Pons (tissue), 1 donor: Measurements from ENCODE around the gene AHNAK.
A peak's percentile ranks its signal among the peaks of the same experiment; 100 is the strongest.
"Not testable (repeated sequence)": the region's sequence is repeated elsewhere in the genome, so short reads cannot be mapped to it uniquely, and the experiment has no call there.

ENCODE experiments used
- DNase-seq: peaks from one replicate; pipeline ENCODE4 v3.0.0-alpha.2; 2016; ENCODE audit warnings: low spot score

Gene AHNAK

GRCh38 chr11:62535802-62536201, 10.8 kb downstream of the AHNAK start:
- DNase-seq: no peak

DNA sequence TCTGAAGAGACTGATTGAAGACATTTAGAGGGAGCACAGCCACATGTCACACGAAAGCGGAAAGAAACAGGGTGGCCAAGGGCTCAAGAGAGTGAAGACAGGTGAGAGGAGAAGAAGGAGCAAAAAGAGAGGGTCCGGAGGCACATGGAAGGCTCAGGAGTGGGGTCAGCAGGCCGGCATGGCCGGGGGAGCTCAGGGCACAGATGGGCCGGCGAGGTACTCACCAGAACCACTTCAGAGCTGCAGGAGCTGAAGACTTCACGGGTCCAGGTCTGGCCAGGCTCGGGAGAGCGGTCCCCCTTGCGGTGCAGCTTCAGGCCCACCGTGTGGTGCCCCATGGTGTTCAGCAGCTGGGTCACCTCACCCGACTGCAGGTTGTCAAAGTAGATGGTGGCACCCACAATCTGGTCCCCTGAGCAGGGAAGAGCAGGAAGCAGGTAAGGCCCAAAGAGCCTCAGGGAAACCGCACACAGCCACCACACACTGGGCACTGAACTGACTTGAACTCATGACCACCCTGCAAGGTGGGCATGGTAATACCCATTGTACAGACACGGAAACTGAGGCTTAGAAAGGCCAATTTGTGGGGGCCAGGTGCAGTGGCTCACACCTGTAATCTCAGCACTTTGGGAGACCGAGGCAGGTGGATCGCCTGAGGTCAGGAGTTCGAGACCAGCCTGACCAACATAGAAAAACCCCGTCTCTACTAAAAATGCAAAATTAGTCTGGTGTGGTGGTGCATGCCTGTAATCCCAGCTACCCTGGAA, 11.6 kb downstream of the AHNAK start:
- no peak for DNase-seq

DNA sequence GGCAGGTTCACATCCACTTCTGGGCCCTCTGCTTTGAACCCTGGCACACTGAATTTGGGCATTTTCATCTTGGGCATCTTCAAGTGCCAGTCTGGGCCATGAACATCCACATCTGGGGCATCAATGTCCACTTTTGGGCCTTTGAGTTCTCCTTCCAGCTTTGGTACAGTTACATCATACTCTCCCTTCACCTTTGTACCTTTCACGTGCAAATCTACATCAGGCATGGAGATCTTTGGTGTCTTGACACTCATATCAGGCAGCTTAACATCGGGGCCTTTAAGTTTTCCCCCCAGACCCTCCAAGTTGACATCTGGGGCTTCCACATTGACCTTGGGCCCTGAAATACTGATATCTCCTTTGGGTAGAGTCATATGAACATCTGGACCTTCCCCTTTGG, 14.5 kb downstream of the AHNAK start:
- no peak for DNase-seq

GRCh38 chr11:62516736-62517371, 29.8 kb downstream of the AHNAK start:
- DNase-seq: no peak

DNA sequence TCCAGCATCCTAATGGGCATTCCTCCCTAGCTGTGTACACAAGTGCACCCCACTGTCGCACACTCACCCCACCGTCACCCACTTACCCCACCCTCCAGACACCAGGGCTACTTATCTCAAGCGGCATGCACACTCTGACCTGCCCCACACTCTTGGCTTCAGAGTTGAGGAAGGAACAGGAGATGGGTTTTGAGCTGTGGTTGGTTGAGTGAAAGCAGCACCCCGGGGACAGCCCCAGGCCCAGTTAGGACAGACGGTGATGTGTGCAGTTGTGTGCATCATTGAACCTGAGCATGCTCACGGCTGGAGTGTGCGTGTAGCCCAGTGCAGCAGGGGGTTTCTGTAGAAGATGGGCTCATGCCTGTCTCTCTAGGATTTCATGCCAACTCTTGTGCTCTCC, 32.5 kb downstream of the AHNAK start:
- no peak for DNase-seq

DNA sequence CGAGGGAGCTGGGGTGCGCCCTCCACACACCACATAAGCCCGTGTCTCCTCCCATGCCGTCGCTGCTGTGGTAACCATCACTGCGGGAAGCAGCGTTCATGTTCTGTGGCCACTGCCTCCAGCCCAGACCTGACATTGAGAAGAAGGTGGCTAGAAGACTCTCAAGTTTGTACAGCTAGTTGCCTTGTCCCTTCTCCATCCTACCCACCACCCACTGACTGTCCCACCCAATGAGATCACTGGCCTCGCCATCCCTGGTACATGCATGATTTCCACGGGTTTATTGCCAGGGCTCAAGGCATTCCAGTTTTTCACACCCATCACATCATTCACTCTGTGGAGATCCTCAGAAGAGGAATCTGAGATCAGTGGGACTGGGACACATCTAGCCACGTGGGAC, 33.0 kb downstream of the AHNAK start:
- no peak for DNase-seq

- DNase-seq: no peak
These were observed 33.6 kb downstream of the AHNAK start for GRCh38 chr11:62512961-62513360.

DNA sequence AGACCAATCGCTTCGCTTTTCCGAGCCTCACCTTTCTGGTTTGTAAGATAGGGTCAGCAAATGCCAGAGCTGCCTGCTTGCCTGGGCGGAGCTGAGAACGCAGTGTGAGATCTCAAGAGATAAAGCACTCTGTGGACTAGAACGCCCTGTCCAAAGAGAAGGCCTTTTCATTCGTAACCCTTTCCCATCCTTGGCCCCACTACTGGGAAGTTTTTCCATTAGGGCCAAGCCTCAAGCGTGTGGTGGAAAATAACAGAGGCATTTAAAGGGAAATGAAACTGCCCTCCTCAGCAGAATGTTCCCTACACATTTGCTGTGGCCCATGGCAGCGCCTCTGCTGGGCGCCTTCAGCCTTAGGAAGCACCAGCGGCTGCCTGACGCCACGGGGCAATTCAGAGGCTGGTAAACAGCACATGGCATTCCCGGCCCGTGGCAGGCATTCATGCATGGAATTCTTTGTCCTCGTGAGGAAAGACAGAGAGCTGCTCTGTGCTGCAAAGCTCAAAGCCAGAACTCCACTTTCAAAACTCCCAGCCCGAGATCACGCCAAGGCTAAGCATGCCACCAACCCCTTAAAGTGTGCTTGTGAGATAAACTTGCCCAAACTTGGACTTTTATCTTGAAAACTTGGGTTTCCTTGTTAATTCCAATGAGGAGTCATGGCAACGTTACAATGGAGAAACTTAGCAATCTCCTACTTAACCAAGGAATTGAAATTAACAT, 38.1 kb downstream of the AHNAK start:
- peak; percentile 92 for DNase-seq

- DNase-seq: no peak
These were observed 39.5 kb downstream of the AHNAK start for GRCh38 chr11:62507125-62507422.

DNA sequence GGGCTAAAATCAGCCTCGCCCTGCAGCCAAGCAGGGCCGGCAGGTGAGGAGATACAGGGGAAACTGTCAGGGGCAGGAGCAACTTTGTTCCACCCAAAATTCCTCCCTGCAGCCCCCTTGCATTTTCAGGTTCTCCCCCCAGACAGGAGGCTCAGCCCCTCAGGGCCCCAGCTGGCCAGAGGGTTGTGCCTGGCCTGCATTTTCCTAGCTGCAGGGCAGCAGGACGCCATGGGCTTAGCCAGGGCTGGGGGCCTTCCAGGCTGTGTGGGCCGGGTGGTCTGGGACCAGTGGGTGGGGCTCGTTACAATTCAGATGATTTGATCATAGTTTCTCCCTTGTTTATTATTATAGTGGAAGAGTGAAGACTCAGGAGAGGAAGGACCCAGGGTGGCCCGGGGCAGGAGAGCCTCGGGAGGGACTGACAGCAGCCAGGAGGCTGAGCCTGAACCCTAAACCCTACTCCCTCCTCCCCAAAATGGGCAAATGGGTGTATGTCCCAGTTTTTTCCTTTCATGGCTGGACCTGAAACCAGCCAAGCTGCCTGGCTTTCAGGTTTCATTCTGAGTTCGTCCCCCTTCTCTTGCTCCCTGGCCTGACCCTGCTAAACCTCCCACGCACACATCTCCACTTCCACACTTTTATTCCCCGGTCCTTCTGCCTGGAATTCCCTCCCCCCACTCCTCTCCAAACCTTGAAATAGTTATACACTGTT, 40.0 kb downstream of the AHNAK start:
- DNase-seq: no peak

GRCh38 chr11:62505440-62506091, 41.0 kb downstream of the AHNAK start:
- DNase-seq: no peak

DNA sequence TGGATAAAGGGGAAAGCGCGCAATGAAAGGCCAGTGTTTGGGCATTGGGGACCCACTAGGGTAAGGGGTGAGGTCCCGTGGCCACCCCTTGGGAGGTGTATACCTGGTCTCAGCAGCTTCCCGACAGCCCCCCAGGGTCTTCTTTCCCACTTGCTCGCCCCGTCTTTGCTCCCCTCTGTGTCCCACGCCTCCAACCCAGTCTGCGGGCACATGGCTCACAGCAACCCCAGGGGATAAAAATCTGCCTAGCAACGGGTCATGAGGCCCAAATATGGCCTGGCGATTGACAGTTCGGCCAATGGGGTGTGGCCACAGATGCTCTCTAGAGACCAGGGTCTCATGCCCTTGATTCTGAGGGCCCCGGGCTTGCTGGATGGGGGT, 41.6 kb downstream of the AHNAK start:
- DNase-seq: no peak

DNA sequence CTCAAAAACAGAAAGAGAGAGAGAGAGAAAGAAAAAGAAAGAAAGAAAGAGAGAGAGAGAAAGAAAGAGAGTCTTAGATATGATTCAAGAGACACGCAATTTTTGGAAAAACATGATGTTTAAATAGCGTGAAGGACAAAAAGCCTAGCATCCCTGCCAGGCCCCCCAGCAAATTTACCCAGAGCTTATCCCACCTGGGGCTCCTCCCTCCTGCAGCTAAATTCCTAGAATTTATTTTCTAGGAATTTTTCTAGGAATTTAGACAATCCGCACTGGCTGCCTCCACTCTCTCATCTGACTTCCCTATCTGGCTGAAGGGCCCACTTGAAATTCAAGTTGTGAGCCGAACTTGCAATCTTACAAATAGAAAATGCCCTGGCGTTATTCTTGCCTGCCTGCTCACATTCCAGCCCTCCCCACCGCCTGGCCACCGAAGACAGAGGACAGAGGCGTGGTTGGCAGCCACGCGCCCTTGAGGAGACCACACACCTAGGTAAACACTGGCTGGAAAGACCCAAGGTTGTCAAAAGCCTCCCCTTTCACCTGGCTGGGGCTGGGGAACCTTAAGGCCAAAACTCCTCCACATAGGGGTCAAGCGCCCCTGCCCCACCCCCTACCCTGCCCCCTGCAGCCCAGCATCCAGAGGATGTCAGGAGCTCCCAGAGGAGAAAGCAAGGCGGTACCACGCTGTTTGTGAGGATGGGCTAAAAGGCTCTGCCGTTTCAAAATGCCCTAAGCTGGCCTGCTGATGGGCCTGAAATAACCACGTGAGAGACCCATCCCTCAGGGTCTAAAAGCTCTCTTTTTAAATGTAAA, 42.2 kb downstream of the AHNAK start:
- DNase-seq: no peak

GRCh38 chr11:62502030-62502730, 44.4 kb downstream of the AHNAK start:
- DNase-seq: no peak

DNA sequence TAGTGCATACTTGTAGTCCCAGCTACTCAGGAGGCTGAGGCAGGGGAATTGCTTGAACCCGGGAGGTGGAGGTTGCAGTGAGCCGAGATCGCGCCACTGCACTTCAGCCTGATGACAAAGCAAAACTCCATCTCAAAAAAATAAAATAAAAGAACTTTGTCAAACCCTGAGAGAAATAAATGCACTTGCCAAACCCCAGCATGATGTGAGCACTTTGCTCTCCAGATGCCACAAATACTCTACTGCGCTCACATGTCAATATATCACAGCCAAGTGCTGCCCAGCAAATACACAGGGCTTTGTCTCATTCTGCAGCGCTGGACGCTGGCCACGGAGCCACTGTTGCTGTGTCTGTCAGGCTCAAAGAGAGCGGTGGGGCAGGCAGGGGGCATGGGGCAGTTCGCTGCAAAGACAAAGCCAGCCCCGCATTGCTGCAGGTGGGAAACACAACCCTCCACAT, 45.1 kb downstream of the AHNAK start:
- peak; percentile 98 for DNase-seq

GRCh38 chr11:62500650-62501030, 46.0 kb downstream of the AHNAK start:
- no peak for DNase-seq

GRCh38 chr11:62499944-62500649, 46.5 kb downstream of the AHNAK start:
- DNase-seq: no peak

DNA sequence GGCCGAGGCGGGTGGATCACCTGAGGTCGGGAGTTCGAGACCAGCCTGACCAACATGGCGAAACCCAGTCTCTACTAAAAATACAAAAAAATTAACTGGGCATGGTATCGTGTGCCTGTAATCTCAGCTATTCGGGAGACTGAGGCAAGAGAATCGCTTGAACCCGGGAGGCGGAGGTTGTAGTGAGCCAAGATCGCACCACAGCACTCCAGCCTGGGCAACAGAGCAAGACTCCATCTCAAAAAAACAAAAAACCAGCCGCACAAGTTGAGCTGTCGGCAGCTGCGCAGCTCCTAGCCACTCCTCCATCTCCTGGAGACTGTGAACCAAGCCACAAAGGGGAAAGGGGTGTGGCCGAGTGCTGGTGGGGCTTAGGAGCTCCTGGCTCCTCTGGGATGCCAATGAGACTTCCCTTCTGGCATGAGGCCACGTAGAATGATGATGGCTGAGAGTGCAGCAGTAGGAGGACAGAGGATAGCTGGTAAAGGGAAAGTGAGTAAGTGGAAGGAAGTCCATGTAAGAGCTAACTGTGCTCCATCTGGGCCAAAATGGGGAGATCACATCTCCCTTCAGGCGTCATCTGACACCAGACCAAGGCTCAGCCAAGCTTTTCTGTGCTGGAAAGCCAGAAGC, 47.2 kb downstream of the AHNAK start:
- not testable (repeated sequence) for DNase-seq

GRCh38 chr11:62498492-62499286, 47.9 kb downstream of the AHNAK start:
- no peak for DNase-seq
